ENCODE measurements around the gene VWC2L. TPM values are rescaled to one million over a fixed set of nuclear protein-coding genes. Genes with fewer than 3 reads are reported as not detected.
A peak's percentile ranks its signal among the peaks of the same experiment; 100 is the strongest.

Gene VWC2L
- total RNA-seq, 1 experiment from 2014 or later = not detected

- TF ChIP-seq HMGXB4 (CRISPR knock-in tag; IDR thresholded peaks at IDR 0.05) = no peak
- TF ChIP-seq ZNF232 (CRISPR knock-in tag; IDR thresholded peaks at IDR 0.05) = no peak
- no peak for TF ChIP-seq MXD4 (CRISPR knock-in tag; IDR thresholded peaks at IDR 0.05; ENCODE audit: borderline replicate concordance)
- no peak for TF ChIP-seq PRRX2 (CRISPR knock-in tag; IDR thresholded peaks at IDR 0.05)
- TF ChIP-seq NFATC4 (CRISPR knock-in tag; IDR thresholded peaks at IDR 0.05) = no peak
- TF ChIP-seq ETV6 (CRISPR knock-in tag; IDR thresholded peaks at IDR 0.05) = no peak
Observed at GRCh38 chr2:214401580-214401979, 9.3 kb upstream of the VWC2L start (continued).

- peaks cover 5% of the 10 kb centered on the region; the same call in 1 of the 2 replicates for H3K4me1 Mint-ChIP-seq
- H3K27ac Mint-ChIP-seq = no peak overlapping the region
- no peaks in the 10 kb centered on the region for H3K9me3 Mint-ChIP-seq
- 0 out of 2 replicates have a peak overlapping the region, but pooled peaks have one; percentile 10 for H3K4me3 Mint-ChIP-seq
- CTCF ChIA-PET = interaction anchor here (0.6 to 1.6 kb wide), 11 partner anchors 11 to 1150 kb away, joined by 3 to 7 read pairs (median 4); no protein-coding TSS in a partner anchor
- DNase-seq (ENCODE audit: low spot score) = no peak
- TF ChIP-seq MXD4 (CRISPR knock-in tag; IDR thresholded peaks at IDR 0.05; ENCODE audit: borderline replicate concordance) = no peak
- no peak for TF ChIP-seq FOXK1 (CRISPR knock-in tag; IDR thresholded peaks at IDR 0.05)
- no peak for TF ChIP-seq ZNF138 (CRISPR knock-in tag; conservative IDR thresholded peaks at IDR 0.05)
- TF ChIP-seq MAX (CRISPR knock-in tag; IDR thresholded peaks at IDR 0.05) = no peak
- TF ChIP-seq AFF4 (CRISPR knock-in tag; IDR thresholded peaks at IDR 0.05; ENCODE audit: borderline replicate concordance) = no peak
- TF ChIP-seq ZNF396 (CRISPR knock-in tag; IDR thresholded peaks at IDR 0.05; ENCODE audit: borderline replicate concordance) = no peak
- no peak for TF ChIP-seq MLX (CRISPR knock-in tag; IDR thresholded peaks at IDR 0.05)
- no peak for TF ChIP-seq ZNF232 (CRISPR knock-in tag; IDR thresholded peaks at IDR 0.05)
- TF ChIP-seq AR (CRISPR knock-in tag; IDR thresholded peaks at IDR 0.05) = no peak
- no peak for TF ChIP-seq NR1H2 (CRISPR knock-in tag; IDR thresholded peaks at IDR 0.05)
- no peak for TF ChIP-seq USF2 (CRISPR knock-in tag; IDR thresholded peaks at IDR 0.05)
- no peak for TF ChIP-seq IRF2 (CRISPR knock-in tag; IDR thresholded peaks at IDR 0.05; ENCODE audit: borderline replicate concordance, low read depth)
- no peak for TF ChIP-seq NR2C2 (CRISPR knock-in tag; IDR thresholded peaks at IDR 0.05)
- TF ChIP-seq JUN (CRISPR knock-in tag; IDR thresholded peaks at IDR 0.05) = no peak
- no peak for TF ChIP-seq ZNF317 (CRISPR knock-in tag; IDR thresholded peaks at IDR 0.05; ENCODE audit: borderline replicate concordance, low read depth)
- peak; percentile 21; the same call in 1 of the 2 replicates for ATAC-seq
- no peaks in the 10 kb centered on the region for H3K27me3 Mint-ChIP-seq (ENCODE audit: low read depth)
- no peaks in the 10 kb centered on the region for H3K36me3 Mint-ChIP-seq
- POLR2A ChIA-PET = interaction anchor here (0.7 kb wide), 1 partner anchor 10 kb away, joined by 5 read pairs; no protein-coding TSS in a partner anchor
Observed at GRCh38 chr2:214410128-214410775, 602 bp upstream of the VWC2L start.
